NCI-H128 (cell line): ENCODE measurements around the gene MED27.

Experiments used
- DNase-seq: peaks from one replicate; lab custom pipeline; 2025; ENCODE audit not compliant: unreplicated experiment; lab: John Stamatoyannopoulos, UW

Gene MED27

GRCh38 chr9:131976157-131977108 is 103.2 kb downstream of the MED27 start:
- no peak for DNase-seq

- DNase-seq = no peak
Measured at GRCh38 chr9:131972889-131973288, 106.8 kb downstream of the MED27 start.

GRCh38 chr9:131971482-131972074 is 108.1 kb downstream of the MED27 start:
- DNase-seq = no peak

GRCh38 chr9:131969469-131969989 is 110.1 kb downstream of the MED27 start:
- DNase-seq = no peak

GRCh38 chr9:131968632-131969031 is 111.0 kb downstream of the MED27 start:
- DNase-seq = no peak

DNA sequence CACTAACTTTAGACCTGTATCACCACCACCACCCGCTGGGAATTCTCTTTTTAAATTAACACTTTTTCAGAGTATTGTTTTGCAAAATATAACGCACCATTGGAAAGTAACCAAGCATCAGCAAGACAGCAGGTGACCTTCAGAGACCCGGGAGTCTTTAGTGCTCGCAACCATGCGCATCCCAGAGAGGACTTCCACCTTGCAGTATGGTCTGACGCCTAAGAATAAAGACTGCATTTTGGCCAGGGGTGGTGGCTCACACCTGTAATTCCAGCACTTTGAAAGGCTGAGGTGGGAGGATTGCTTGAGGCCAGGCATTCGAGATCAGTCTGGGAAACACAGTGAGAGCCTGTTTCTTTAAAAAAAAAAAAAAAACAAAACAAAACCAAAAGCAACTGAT is 113.8 kb downstream of the MED27 start:
- DNase-seq = no peak

- no peak for DNase-seq
Measured at GRCh38 chr9:131965103-131965502, 114.6 kb downstream of the MED27 start.

- DNase-seq = no peak
Measured at GRCh38 chr9:131963072-131964030, 116.3 kb downstream of the MED27 start.

DNA sequence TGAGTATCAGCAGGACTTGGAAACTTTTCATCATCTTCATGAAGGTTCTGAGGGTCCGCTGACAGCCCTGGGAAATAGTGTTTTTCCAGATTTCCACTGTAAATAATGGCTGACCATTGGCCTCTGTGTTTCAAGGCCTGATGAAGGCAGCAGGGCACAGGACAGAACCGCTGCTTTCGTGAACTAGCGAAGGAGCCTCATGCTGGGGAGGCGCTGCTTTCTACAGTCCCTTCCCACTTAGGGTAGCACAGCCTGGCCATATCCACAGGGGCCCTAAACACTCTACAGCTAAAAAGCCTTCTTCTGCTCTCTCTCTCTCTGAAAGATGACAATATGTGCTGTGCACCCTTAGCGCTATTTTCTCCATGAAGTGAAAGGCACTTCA is 118.2 kb downstream of the MED27 start:
- no peak for DNase-seq

- no peak for DNase-seq
Measured at GRCh38 chr9:131960851-131961495, 118.7 kb downstream of the MED27 start.

DNA sequence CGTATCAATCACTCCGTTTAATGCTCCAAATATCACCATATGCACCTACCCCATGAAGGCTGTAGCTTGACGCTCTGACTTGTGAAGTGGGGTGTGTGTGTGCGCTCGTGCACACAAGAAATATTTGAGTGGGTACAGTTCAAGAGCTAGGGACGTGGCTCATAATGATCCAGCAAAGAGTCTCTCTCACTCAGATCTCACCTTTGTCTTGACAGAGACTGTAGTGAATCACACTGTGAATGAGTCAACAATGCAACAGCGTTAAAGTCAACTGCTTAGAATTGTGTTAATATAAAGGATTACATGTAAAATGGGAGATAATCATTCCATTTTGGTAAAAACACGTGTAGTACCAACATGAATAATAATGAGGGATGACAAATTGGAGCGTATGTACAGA is 119.4 kb downstream of the MED27 start:
- DNase-seq = no peak

- DNase-seq = no peak
Measured at GRCh38 chr9:131959887-131960286, 119.8 kb downstream of the MED27 start.

- no peak for DNase-seq
Measured at GRCh38 chr9:131959056-131959455, 120.6 kb downstream of the MED27 start.

GRCh38 chr9:131954299-131954698 is 125.4 kb downstream of the MED27 start:
- DNase-seq = no peak

- DNase-seq = no peak
Measured at GRCh38 chr9:131951905-131952304, 127.8 kb downstream of the MED27 start.

- no peak for DNase-seq
Measured at GRCh38 chr9:131951155-131951554, 128.5 kb downstream of the MED27 start.

- DNase-seq = no peak
Measured at GRCh38 chr9:131950487-131950886, 129.2 kb downstream of the MED27 start.

DNA sequence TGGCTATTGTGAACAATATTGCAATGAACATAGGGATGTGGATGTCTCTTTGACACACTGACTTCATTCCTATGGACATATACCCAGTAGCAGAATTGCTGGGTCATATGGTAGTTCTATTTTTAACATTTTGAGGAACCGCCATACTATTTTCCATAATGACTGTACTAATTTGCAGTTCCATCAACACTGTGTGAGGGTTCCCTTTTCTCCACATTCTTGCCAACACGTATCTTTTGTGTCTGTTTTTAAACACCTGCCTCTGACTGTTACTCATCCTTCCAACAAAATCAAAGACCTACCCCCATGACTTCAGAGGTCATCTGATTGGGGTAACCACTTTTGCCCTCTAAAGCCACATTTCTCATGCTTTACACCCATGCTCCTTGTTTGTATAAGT is 133.5 kb downstream of the MED27 start:
- DNase-seq = no peak

- no peak for DNase-seq
Measured at GRCh38 chr9:131943351-131943841, 136.3 kb downstream of the MED27 start.

- no peak for DNase-seq
Measured at GRCh38 chr9:131942146-131942720, 137.4 kb downstream of the MED27 start.
